Activated gamma-delta T cell treated with Interleukin-2 at 50 U/mL for 16 hours (primary cell): ENCODE measurements around the gene L3MBTL2.

Experiments
- DNase-seq: peaks from one replicate; pipeline ENCODE4 v3.0.0-alpha.2; 2020

Gene L3MBTL2

DNA sequence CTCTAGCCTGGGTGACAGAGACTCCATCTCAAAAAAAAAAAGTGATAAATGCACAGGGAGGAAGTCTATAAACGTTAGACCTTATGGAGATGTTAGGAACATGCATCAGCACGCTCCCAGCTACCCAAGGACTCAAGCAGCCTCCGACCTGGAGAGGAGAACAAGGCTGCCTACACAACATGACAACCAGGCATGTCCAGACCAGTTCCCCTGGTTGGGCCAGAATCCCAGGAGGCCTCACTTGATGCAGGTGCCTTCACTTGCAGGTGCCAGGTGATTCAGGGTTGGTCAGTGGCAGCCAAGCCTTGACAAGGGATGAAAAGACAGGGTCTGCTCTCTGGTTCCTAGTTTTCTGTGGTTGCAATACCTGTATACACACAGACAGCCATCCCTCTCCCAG, 75.0 kb downstream of the L3MBTL2 start:
- no peak for DNase-seq

- no peak for DNase-seq
These were observed 75.7 kb downstream of the L3MBTL2 start for GRCh38 chr22:41280854-41281253.
